Epidermal melanocyte (primary cell): ENCODE data around the gene TSPO2.
"Not testable (repeated sequence)": the region's sequence is repeated elsewhere in the genome, so short reads cannot be mapped to it uniquely, and the experiment has no call there.

Experiments
- DNase-seq: peaks from one replicate; pipeline ENCODE4 v3.0.0; 2011; ENCODE audit warnings: low spot score; ENCODE audit not compliant: insufficient read length

TSPO2 gene, protein sequence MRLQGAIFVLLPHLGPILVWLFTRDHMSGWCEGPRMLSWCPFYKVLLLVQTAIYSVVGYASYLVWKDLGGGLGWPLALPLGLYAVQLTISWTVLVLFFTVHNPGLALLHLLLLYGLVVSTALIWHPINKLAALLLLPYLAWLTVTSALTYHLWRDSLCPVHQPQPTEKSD

DNA sequence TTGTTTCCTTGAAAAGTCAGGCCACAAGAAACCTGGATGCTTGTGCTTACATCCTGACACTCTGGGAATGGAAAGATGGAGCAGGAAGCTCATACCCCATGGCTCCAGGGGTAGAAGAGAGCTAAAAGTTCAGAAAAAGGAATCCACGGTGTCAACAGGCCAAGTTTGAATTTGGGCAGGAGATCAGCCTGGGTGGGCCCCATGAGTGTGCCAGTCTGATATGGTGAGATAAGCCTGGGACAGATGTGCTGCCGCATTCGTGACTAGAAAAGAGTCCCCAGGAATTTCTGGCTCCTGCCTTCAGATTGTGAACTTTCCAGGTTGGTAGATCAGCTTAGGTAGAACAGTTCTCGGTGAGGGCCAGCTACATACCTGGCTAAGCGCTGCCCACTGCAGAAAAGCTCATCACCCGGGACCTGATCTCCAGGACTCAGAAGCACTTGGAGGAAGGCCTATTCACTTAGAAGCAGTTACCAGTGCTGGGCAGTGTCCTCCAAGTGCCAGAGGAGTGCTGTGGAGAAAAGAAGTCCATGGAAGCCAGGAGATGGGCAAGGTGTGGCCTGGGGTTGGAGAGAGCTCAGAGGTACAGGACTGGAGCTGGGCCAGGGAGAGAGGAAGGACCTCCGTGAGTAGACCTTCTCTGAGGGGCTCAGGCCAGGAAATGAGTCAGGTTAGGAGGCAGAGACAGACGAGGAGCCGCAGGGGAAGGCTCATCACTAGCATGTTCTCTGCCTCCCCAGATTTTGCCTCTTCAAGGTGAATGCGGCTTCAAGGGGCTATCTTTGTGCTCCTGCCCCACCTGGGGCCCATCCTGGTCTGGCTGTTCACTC is at the start of gene TSPO2:
TSPO2 (plus strand) TSS at position 242 of the 830 bp plus-strand sequence; CDS start at position 761, 519 bp downstream.
- DNase-seq, result no peak

DNA sequence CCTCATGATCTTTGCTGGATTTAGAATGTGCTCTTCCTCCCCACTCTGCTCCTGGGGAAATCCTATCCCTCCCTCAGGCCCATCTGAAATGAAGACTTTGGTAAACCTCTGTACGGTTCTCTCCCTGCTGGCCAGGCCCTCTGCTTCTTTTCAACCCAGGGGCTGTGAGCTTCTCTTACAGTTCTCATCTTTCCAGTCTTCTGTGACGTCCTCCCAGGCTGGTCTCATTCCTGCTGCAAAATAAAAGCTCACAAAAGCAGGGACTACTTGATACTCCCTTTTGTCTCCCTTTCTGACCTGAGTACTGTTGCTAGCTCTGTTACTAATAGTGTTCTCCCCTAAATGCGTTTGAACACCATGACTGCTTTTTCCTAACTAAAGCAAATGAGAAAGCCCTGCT is 49.5 kb upstream of the TSPO2 start:
- DNase-seq, result no peak

DNA sequence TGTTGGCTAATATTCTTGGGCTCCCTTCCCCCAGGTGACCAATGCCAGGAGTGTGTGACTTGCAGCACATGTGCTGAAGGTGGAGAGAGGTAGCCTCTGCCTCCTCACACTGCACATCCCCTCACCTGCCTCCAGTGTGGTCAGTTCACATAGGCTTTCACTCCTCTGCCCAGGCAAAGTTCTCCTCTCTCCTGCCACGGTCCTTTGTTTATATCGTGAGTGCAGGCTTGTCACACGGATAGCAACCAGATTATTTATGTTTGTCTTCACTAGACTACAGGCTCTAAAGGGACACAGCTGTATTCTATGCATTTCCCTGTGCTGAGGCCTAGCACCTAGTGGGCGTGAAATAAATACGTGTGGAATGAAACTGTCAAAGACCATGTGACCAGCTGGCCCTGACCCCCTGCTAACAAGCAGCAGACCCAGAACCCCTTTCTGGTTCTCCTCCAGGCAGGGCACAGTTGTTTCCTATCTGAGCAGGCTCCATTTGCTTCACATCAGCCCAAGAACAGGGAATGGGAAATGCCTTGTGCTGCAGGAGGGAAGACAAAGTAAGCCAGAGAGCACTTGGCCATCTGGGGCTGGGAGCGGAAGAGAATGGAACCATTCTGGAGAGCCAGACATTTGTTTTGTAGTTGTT is 45.6 kb upstream of the TSPO2 start:
- DNase-seq, result no peak

DNA sequence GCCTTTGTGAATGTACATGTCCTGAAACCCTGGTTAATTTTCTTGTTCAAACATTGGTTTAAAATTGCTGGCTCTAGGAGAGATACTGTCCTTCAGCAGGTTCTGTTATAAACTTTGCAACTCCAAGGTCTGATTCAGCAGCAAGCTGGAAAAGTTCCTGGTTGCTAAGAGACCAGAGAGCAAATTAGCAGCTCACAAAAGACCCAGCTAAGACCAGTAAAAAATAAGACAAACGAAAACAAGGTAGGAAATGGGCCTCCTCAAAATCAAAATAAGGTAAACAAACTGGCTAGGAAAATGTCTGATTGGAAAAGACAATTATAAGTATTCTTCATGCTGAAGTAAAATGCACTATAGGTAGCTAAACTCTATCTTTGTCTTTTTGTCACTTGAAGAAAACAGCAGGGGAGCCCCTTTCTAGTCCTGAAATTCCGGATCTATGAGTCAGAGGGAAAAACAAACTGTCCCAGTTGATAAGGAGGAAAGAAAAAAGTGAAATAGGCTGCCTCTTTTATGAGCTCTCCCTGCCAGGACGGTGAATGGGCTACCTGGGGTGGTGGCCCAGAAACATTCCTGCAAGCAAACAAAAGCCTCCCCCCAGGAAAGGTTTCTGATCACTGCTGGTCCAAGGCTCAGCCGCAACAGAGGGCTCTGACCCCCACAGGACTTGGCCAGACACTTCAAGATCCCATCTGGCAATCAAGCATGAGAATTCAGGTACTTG is 44.9 kb upstream of the TSPO2 start:
- DNase-seq, result no peak

DNA sequence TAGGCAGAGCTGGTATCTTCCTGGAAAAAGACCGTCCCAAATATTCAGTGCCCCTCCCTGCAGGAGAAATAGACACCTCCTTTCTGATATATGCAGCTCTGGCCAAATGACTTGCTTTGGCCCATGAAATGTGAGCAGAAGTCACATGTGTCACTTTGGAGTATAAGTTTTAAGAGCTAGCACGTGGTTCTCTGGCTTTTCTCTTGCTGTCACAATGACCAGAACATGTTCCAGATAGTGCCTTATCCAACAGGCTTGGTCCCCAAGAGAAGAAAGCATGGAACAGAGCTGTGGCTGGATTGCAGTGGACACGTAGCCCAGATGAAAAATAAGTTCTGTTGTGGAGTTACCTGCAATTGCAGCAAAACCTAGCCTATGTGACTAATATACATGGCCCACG is 43.6 kb upstream of the TSPO2 start:
- no peak for DNase-seq

DNA sequence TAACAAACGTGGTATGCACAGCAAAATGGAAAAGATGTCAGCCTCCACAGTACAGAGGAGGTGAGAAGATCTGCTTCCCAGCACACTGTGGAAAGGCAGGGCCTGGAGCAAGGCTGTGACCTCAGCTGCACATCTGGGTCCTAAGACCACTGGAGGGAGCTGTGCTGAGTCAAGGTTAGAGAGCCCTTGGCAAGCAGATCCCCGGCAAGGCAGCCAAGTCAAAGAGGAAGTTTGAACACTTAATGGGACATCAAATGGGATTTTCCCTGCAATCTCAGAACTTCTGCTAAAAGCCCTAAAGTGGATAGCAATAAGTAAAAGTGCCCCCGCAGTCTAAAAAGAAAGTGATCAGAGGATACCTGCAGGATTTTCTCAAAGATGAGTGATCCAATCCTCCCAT is 42.7 kb upstream of the TSPO2 start:
- no peak for DNase-seq

DNA sequence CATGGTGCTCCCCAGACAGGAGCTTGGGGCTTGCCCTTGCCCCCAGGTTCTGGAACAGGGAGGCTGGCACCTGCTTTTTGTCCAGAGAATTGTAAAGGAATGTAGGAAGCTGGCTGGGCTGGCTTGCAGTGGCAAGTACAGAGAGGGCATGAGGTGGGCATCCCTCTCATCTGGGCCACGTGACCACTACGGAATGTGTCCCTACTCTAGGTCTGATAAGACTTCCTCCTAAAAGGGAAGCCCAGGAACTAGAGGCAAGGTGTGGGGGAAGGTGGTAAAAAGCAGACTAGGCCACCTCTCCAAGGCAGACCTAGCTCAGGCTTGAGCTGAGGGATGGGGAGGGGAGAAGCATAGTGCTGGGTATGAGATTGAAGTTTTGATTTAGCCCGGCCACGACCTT is 42.0 kb upstream of the TSPO2 start:
- no peak for DNase-seq

DNA sequence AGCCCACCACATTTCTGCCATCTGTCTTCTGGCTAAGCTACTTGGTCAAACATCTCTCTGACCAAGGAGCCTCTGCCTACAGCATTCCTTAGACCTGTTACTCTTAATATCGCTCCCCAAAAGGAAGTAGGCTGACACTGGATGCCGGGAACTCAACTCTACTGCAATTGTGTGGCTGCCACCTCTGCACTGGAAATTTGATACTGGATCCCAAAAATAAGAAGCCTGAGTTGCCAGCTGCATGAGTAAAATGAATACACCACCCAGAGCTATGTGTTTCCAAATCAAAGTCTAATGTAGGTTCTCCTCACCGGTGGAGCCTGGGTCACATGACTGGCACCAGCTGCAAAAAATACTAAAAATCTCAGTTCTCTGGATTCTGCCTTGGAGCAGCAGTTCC is 40.1 kb upstream of the TSPO2 start:
- no peak for DNase-seq

DNA sequence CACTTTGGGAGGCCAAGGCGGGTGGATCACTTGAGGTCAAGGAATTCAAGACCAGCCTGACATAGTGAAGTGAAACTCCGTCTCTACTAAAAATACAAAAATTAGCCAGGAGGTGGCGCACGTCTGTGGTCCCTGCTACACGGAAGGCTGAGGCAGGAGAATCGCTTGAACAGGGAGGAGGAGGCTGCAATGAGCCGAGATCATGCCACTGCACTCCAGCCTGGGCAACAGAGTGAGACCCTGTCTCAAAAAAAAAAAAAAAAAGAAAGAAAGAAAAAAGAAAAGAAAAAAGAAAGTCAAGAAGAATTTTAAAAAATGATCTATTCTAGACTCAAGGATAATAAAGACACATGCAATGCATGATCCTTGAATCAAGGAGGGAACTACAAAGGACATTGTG is 36.0 kb upstream of the TSPO2 start:
- not testable (repeated sequence) for DNase-seq

DNA sequence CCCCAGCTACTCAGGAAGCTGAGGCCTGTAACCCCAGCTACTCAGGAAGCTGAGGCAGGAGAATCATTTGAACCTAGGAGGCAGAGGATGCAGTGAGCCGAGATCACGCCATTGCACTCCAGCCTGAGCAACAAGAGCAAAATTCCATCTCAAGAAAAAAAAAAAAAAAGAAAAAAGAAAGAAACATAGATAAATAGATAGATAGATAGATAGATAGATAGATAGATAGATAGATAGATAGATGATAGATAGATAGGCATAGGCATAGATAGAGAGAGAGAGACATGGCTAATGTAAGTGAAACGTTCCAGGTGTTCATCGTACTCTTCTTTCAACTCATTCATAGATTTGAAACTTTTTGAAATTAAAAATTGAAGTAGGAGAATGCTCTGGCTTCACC is 35.3 kb upstream of the TSPO2 start:
- not testable (repeated sequence) for DNase-seq

DNA sequence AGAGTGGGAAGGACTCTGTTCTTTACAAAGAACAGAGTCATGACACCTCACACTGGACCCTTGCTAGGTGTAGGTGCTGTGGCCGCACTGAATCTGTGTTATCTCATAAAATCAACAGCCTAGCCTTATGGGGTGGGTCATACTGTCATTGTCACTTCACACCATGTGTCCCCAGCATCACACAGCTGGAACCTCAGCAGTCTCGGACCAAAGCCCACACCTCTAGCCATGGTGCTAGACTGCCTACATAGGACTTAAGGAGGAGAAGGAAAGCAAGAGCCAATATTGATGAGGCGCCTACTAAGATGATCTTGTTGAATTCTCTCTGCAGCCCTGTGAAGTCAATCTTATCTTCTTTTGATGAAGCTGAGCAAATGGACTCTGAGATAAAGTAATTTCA is 34.3 kb upstream of the TSPO2 start:
- DNase-seq, result no peak

DNA sequence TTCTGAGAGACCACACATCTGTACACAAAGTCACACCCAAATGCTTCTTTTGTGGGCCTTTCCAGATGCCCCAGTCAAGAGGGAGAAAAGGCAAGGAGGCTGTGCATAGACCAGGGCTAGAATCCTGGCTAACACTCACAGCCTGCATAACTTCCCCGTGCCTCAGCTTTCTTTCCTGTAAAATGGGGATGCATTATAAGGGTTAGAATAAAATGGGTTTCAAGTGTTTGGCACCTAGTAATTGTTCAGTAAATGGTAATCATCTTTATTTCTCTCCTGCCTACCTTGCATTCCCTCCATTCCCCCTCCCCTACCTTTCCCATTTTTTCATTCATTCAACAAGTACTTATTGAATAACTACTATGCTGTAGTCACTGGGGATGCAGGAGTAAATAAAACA is 32.6 kb upstream of the TSPO2 start:
- DNase-seq, result no peak

DNA sequence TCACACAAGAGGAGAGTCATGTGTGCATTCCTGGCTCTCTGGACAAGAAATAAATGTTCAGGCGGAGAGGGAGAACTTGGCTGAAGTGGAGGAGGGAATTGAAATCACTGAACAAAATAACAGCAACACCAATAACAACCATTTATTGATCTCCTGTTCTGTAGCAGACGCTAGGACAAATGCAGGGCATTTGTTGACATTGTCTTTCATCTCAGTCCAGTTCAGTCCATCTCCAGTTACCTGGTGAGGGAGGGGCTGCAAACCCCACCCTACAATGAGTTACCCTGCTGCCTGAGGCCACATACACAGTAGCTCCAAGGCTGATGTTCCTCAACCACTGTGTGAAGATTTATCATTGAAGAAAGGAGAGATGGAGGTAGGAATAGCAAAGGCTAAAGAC is 30.6 kb upstream of the TSPO2 start:
- no peak for DNase-seq

DNA sequence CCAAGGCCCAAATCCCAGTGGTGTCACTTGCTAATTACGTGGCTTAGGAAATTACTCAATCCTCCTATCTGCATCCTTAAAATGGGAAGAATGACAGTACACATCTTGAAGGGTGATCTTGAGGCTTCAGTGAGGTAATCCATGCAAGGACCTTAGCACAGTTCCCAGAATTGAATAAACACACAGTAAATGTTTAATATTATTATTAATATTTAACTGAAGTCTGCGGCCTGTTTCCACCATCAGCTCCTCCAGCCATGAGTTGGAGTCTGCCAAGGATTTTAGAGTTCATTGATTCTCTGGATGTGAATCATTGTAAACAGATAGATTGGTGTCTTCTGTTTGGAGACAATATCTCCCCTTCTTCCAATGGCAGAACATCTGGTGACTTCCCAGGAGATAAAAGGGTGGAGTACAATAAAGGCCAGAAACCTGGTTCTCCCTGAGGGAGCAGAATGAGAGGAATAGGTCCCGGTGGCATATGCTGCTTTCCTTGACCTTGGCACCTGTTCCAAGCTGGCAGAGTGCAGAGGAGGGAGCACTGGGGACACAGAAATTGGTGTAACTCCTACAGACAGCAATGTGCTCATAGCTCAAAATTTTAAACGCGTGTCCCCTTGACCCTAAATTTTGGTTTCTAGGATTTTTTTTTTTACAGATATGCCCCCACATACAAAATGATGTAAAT is 28.7 kb upstream of the TSPO2 start:
- DNase-seq, result no peak

DNA sequence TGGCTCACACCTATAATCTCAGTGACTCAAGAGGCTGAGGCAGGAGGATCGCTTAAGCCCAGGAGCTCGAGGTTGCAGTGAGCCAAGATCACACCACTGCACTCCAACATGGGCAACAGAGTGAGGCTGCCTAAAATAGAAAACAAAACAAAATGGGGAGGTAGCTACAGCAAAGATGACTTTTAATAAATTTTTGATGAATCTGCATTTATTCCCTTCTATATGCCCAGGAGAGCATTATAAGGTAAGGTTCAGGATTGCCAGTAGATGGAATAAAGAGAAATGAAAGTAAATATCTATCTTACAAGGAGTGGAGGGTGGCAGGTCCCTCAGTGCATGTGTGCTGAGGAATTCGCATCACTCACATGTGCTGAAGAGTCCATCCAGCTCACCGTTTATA is 27.5 kb upstream of the TSPO2 start:
- DNase-seq, result no peak

DNA sequence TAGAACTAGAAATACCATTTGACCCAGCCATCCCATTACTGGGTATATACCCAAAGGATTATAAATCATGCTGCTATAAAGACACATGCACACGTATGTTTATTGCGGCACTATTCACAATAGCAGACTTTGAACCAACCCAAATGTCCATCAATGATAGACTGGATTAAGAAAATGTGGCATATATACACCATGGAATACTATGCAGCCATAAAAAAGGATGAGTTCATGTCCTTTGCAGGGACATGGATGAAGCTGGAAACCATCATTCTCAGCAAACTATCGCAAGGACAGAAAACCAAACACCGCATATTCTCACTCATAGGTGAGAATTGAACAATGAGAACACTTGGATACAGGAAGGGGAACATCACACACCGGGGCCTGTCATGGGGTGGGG is 26.4 kb upstream of the TSPO2 start:
- DNase-seq, result not testable (repeated sequence)

DNA sequence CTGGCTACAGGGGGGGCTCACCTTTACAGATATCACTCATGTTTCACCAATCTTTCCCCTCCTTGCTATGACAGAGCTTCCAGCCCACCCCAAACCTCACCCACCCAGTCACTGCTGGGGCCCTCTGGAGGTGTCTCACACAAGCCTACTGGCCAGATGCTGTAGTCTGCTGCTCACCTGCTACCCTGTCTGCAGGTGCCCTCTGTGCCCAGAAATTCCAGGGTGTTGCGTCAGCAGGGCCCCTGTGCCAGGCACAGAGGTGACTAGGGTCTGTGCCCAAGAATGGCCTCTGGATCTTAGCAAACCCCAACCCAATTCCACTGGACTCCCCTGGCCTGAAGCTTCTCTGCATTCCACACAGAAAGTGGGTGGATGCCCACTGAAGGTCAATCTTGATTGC is 24.6 kb upstream of the TSPO2 start:
- DNase-seq, result no peak

DNA sequence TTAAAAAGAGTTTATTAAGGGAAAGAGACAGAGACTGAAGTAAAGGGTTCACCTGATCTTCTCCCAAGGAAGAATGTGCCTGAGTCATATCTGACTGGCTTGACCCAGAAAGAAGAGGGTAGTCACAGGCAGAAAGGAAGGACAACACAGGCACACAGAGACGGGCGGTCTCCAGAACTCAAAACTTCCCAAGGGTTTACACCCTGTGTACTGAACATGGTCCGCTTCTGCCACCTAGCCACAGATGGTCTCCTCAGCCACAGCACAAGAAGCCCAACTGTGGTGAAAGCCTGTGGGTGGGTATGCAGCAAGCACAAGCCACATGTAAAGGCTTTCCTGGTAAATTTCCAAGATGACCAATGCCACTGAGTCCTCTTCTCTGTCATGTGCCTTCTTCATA is 20.4 kb upstream of the TSPO2 start:
- DNase-seq, result no peak

DNA sequence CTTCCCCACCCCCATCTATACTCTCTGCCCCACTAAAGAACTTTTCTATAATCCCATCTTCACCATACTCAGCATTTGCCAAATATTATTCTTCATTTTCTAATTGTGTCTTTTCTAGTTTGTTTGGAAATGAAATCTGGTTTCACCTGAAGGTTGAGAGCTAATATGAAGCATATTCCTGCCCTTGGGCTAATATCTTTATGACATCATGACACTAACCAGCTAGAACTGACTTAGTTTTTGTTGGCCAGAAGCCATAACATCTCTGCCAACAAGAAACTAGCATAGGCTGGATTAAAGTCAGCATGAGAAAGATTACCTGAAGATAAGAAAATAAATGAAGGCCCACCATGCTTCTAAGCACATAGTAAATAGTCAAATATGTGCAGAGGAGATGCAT is 20.0 kb upstream of the TSPO2 start:
- no peak for DNase-seq

DNA sequence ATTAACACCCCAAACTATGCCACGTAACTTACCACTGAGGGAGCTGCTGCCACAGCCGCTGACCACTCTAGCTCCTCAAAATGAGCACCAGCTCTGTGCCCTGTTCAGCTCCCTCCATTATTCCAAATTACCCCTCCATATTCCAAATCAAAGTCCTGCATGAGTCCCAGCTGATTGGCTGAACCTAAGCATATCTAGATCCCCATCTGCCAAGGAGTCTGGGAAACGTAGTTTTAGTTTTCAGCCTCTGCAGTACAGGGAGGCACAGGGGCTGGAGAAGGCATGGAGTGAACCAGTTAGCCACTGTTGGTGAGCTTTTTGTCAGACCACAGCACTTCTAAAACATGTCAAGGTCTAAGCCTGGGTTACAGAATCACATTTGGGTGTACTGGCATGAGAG is 19.2 kb upstream of the TSPO2 start:
- no peak for DNase-seq

DNA sequence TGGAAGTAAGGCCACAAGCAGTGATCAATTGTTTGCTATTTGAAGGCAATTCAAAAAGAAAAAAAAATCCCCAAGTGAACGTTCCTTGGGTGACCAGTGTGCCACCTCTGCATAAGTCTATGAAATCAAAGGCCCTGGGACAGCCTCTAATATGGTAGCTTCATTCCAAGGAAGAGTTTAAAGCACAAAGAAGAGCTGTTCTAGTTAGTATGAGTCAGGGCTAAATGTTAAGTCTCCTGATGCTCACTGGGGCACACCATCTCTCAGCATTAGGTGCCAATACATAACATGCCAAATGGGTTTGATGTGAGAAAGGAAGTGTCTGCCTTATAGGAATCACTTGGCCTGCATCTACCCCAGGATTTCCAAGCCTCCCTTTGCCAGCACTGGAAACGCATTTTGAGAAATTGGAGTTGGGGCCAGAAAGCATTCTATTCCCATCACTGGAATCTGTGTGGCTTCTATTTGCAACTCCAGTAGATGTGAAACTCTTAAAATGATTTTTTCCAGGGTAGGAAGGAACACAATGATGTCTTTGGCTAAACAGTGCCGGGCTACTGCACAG is 16.2 kb upstream of the TSPO2 start:
- no peak for DNase-seq
